ENCODE data around the gene RHBDD2. TPM values are rescaled to one million over a fixed set of nuclear protein-coding genes. Genes with fewer than 3 reads are reported as not detected.

RHBDD2 gene
- total and polyA plus RNA-seq, 9 of the 15 experiments (the other 6 are each of a cell fraction or from before 2014, with no cell fraction given), result 3.3 to 36.7 (median 17.9) TPM

- TF ChIP-seq, protein P1, sequence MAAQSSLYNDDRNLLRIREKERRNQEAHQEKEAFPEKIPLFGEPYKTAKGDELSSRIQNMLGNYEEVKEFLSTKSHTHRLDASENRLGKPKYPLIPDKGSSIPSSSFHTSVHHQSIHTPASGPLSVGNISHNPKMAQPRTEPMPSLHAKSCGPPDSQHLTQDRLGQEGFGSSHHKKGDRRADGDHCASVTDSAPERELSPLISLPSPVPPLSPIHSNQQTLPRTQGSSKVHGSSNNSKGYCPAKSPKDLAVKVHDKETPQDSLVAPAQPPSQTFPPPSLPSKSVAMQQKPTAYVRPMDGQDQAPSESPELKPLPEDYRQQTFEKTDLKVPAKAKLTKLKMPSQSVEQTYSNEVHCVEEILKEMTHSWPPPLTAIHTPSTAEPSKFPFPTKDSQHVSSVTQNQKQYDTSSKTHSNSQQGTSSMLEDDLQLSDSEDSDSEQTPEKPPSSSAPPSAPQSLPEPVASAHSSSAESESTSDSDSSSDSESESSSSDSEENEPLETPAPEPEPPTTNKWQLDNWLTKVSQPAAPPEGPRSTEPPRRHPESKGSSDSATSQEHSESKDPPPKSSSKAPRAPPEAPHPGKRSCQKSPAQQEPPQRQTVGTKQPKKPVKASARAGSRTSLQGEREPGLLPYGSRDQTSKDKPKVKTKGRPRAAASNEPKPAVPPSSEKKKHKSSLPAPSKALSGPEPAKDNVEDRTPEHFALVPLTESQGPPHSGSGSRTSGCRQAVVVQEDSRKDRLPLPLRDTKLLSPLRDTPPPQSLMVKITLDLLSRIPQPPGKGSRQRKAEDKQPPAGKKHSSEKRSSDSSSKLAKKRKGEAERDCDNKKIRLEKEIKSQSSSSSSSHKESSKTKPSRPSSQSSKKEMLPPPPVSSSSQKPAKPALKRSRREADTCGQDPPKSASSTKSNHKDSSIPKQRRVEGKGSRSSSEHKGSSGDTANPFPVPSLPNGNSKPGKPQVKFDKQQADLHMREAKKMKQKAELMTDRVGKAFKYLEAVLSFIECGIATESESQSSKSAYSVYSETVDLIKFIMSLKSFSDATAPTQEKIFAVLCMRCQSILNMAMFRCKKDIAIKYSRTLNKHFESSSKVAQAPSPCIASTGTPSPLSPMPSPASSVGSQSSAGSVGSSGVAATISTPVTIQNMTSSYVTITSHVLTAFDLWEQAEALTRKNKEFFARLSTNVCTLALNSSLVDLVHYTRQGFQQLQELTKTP (IDR thresholded peaks at IDR 0.05; ENCODE audit: low read depth in 1 of 2, partially characterized antibody in 2 of 2), result peak; percentile 21 to 95
- TF ChIP-seq EP400 (IDR thresholded peaks at IDR 0.05) (peak; percentile 97), NFRKB (IDR thresholded peaks at IDR 0.05; ENCODE audit: low read depth) (peak; percentile 82), SP1 (CRISPR knock-in tag; IDR thresholded peaks at IDR 0.05) (0 out of 2 replicates have a peak, but pooled peaks have one; percentile 22), NR2C1 (IDR thresholded peaks at IDR 0.05) (no peak), NR2C1 (tag; IDR thresholded peaks at IDR 0.05) (peak; percentile 79), HNRNPL (IDR thresholded peaks at IDR 0.05; ENCODE audit: low read depth, low read length) (no peak), ZFX (CRISPR knock-in tag; IDR thresholded peaks at IDR 0.05) (peak; percentile 42; the same call in 1 of the 2 replicates), MAZ (CRISPR knock-in tag; conservative IDR thresholded peaks at IDR 0.05 in 1 of 2, IDR thresholded peaks at IDR 0.05 in 1 of 2) (peak; percentile 78 to 82; a peak in 3 of 4 replicates), NFYB (IDR thresholded peaks at IDR 0.05; ENCODE audit: extremely low read depth, insufficient read length) (no peak), BDP1 (IDR thresholded peaks at IDR 0.05; ENCODE audit: insufficient read depth, insufficient read length) (no peak)
- TF ChIP-seq, protein P2, sequence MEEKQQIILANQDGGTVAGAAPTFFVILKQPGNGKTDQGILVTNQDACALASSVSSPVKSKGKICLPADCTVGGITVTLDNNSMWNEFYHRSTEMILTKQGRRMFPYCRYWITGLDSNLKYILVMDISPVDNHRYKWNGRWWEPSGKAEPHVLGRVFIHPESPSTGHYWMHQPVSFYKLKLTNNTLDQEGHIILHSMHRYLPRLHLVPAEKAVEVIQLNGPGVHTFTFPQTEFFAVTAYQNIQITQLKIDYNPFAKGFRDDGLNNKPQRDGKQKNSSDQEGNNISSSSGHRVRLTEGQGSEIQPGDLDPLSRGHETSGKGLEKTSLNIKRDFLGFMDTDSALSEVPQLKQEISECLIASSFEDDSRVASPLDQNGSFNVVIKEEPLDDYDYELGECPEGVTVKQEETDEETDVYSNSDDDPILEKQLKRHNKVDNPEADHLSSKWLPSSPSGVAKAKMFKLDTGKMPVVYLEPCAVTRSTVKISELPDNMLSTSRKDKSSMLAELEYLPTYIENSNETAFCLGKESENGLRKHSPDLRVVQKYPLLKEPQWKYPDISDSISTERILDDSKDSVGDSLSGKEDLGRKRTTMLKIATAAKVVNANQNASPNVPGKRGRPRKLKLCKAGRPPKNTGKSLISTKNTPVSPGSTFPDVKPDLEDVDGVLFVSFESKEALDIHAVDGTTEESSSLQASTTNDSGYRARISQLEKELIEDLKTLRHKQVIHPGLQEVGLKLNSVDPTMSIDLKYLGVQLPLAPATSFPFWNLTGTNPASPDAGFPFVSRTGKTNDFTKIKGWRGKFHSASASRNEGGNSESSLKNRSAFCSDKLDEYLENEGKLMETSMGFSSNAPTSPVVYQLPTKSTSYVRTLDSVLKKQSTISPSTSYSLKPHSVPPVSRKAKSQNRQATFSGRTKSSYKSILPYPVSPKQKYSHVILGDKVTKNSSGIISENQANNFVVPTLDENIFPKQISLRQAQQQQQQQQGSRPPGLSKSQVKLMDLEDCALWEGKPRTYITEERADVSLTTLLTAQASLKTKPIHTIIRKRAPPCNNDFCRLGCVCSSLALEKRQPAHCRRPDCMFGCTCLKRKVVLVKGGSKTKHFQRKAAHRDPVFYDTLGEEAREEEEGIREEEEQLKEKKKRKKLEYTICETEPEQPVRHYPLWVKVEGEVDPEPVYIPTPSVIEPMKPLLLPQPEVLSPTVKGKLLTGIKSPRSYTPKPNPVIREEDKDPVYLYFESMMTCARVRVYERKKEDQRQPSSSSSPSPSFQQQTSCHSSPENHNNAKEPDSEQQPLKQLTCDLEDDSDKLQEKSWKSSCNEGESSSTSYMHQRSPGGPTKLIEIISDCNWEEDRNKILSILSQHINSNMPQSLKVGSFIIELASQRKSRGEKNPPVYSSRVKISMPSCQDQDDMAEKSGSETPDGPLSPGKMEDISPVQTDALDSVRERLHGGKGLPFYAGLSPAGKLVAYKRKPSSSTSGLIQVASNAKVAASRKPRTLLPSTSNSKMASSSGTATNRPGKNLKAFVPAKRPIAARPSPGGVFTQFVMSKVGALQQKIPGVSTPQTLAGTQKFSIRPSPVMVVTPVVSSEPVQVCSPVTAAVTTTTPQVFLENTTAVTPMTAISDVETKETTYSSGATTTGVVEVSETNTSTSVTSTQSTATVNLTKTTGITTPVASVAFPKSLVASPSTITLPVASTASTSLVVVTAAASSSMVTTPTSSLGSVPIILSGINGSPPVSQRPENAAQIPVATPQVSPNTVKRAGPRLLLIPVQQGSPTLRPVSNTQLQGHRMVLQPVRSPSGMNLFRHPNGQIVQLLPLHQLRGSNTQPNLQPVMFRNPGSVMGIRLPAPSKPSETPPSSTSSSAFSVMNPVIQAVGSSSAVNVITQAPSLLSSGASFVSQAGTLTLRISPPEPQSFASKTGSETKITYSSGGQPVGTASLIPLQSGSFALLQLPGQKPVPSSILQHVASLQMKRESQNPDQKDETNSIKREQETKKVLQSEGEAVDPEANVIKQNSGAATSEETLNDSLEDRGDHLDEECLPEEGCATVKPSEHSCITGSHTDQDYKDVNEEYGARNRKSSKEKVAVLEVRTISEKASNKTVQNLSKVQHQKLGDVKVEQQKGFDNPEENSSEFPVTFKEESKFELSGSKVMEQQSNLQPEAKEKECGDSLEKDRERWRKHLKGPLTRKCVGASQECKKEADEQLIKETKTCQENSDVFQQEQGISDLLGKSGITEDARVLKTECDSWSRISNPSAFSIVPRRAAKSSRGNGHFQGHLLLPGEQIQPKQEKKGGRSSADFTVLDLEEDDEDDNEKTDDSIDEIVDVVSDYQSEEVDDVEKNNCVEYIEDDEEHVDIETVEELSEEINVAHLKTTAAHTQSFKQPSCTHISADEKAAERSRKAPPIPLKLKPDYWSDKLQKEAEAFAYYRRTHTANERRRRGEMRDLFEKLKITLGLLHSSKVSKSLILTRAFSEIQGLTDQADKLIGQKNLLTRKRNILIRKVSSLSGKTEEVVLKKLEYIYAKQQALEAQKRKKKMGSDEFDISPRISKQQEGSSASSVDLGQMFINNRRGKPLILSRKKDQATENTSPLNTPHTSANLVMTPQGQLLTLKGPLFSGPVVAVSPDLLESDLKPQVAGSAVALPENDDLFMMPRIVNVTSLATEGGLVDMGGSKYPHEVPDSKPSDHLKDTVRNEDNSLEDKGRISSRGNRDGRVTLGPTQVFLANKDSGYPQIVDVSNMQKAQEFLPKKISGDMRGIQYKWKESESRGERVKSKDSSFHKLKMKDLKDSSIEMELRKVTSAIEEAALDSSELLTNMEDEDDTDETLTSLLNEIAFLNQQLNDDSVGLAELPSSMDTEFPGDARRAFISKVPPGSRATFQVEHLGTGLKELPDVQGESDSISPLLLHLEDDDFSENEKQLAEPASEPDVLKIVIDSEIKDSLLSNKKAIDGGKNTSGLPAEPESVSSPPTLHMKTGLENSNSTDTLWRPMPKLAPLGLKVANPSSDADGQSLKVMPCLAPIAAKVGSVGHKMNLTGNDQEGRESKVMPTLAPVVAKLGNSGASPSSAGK (IDR thresholded peaks at IDR 0.05), result peak; percentile 99
Measured at GRCh38 chr7:75937958-75938786, 59.3 kb downstream of the RHBDD2 start (continued).

Measured in K562 (cell line).